SK-N-SH (cell line): Measurements from ENCODE around the gene MEGF10.
"Not testable (repeated sequence)": the region's sequence is repeated elsewhere in the genome, so short reads cannot be mapped to it uniquely, and the experiment has no call there.

ENCODE experiments used
- CHD2 ChIP-seq: fragments of 150-350 bp; IDR thresholded peaks from 2 replicates; pipeline ENCODE4 v1.6.1; 2018; ENCODE audit warnings: low read length; ENCODE audit not compliant: partially characterized antibody
- CTCF ChIP-seq: fragments of 200-600 bp; sonication (generic); IDR thresholded peaks from 2 replicates; pipeline ENCODE4 v1.6.1; 2017; ENCODE audit warnings: antibody characterized with exemption, mild to moderate bottlenecking, moderate library complexity
- GABPA ChIP-seq: IDR thresholded peaks from 2 replicates; pipeline ENCODE4 v1.4.0; 2012; ENCODE audit warnings: low read depth, mild to moderate bottlenecking
- JUND ChIP-seq: IDR thresholded peaks from 2 replicates; pipeline ENCODE4 v1.4.0; 2012
- MXI1 ChIP-seq: IDR thresholded peaks from 2 replicates; pipeline ENCODE4 v1.6.1; 2012; ENCODE audit warnings: mild to moderate bottlenecking, low read depth, low read length, improper control_type of control experiment
- NRF1 ChIP-seq: IDR thresholded peaks from 2 replicates; pipeline ENCODE4 v1.6.1; 2012; ENCODE audit warnings: low read depth, mild to moderate bottlenecking, low read length
- RAD21 ChIP-seq: IDR thresholded peaks from 2 replicates; pipeline ENCODE4 v1.6.1; 2012; ENCODE audit warnings: mild to moderate bottlenecking, low read length
- REST ChIP-seq: IDR thresholded peaks from 2 replicates; pipeline ENCODE4 v1.6.1; 2012; ENCODE audit warnings: mild to moderate bottlenecking, low read depth, low read length, moderate library complexity
- TAF1 ChIP-seq: IDR thresholded peaks from 2 replicates; pipeline ENCODE4 v1.6.1; 2012; ENCODE audit warnings: low read depth, mild to moderate bottlenecking, low read length, moderate library complexity, borderline replicate concordance
- YY1 ChIP-seq: IDR thresholded peaks from 2 replicates; pipeline ENCODE4 v1.4.0; 2012; ENCODE audit warnings: low read depth, mild to moderate bottlenecking
- TF ChIP-seq, protein P1 (sequence below): IDR thresholded peaks from 2 replicates; pipeline ENCODE4 v1.4.0; 2012; ENCODE audit warnings: low read depth, borderline replicate concordance

DNA sequence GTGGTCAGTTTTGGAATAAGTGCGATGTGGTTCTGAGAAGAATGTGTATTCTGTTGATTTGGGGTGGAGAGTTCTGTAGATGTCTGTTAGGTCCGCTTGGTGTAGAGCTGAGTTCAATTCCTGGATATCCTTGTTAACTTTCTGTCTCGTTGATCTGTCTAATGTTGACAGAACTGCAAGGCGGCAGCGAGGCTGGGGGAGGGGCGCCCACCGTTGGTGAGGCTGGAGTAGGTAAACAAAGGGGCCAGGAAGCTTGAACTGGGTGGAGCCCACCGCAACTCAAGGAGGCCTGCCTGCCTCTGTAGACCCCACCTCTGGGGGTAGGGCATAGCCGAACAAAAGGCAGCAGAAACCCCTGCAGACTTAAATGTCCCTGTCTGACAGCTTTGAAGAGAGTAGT is 22.3 kb upstream of the MEGF10 start:
- TF ChIP-seq RAD21, CHD2, NRF1, REST, CTCF, MXI1, TAF1, JUND, GABPA, YY1: not testable (repeated sequence)
- TF ChIP-seq, protein P1, sequence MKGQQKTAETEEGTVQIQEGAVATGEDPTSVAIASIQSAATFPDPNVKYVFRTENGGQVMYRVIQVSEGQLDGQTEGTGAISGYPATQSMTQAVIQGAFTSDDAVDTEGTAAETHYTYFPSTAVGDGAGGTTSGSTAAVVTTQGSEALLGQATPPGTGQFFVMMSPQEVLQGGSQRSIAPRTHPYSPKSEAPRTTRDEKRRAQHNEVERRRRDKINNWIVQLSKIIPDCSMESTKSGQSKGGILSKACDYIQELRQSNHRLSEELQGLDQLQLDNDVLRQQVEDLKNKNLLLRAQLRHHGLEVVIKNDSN: not testable (repeated sequence)
